Fibroblast of villous mesenchyme (primary cell): ENCODE results near the gene DENND4C. TPM values are rescaled to one million over a fixed set of nuclear protein-coding genes. Genes with fewer than 3 reads are reported as not detected.

ENCODE experiments used
- DNase-seq: peaks from one replicate; pipeline ENCODE4 v3.0.0-alpha.2; 2010; ENCODE audit warnings: low read depth
- H3K4me3 ChIP-seq: 2 replicates; pipeline ENCODE4 v1.5.1; 2011; ENCODE audit warnings: low read depth, mild to moderate bottlenecking, low read length
- total RNA-seq: library from RNA; depleted of rRNA; stranded (reverse); fragments of >200 nt; gene quantifications from 2 replicates; pipeline ENCODE4 v1.2.3, GENCODE V29; 2012
- TF ChIP-seq, protein P1 (sequence below): IDR thresholded peaks from 2 replicates; pipeline ENCODE4 v1.5.1; 2012; ENCODE audit warnings: low read depth, mild to moderate bottlenecking, low read length; ENCODE audit not compliant: insufficient read depth

Gene DENND4C
- total RNA-seq, 1 donor, result 70.0 TPM

DNA sequence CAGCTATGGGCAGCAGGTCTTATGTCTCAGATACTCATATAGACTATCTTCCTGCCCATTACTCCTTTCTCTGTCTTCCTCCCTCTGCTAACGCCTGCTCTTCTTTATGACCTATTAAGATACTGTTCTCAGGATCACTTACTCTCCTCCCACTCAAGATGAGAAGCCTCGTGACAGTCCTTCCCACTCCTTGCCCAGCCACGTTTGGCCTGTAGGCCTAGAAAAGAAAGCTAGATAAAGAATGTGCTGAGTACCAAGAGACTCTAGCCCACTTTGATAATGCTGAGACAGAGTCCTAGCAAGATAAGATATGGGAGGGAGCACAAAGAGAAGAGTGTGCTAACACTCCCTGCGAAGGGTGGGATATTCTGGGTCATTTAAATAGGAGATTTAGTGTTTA lies 6.8 kb upstream of the DENND4C start:
- TF ChIP-seq, protein P1, sequence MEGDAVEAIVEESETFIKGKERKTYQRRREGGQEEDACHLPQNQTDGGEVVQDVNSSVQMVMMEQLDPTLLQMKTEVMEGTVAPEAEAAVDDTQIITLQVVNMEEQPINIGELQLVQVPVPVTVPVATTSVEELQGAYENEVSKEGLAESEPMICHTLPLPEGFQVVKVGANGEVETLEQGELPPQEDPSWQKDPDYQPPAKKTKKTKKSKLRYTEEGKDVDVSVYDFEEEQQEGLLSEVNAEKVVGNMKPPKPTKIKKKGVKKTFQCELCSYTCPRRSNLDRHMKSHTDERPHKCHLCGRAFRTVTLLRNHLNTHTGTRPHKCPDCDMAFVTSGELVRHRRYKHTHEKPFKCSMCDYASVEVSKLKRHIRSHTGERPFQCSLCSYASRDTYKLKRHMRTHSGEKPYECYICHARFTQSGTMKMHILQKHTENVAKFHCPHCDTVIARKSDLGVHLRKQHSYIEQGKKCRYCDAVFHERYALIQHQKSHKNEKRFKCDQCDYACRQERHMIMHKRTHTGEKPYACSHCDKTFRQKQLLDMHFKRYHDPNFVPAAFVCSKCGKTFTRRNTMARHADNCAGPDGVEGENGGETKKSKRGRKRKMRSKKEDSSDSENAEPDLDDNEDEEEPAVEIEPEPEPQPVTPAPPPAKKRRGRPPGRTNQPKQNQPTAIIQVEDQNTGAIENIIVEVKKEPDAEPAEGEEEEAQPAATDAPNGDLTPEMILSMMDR, result no peak
- peak; percentile 37 for DNase-seq
- H3K4me3 ChIP-seq, result no peak overlapping the region

DNA sequence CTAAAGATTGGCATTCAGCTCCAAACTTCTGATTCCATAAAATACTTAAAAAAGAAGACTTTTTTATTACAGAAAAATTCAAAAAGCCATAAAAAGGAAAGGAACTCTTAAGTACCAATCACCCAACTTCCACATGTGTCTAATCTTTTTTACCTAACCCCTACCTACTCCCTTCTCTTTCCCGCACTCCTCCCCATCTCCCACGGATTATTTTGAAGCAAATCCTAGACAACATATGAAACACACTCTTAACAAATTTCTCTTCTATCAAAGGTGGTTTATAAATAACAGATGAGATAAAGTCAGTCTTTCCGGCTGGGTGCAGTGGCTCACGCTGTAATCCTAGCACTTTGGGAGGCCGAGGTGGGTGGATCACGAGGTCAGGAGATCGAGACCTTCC lies 5.9 kb upstream of the DENND4C start:
- H3K4me3 ChIP-seq, result no peak overlapping the region
- TF ChIP-seq, protein P1, result no peak
- DNase-seq, result no peak

DNA sequence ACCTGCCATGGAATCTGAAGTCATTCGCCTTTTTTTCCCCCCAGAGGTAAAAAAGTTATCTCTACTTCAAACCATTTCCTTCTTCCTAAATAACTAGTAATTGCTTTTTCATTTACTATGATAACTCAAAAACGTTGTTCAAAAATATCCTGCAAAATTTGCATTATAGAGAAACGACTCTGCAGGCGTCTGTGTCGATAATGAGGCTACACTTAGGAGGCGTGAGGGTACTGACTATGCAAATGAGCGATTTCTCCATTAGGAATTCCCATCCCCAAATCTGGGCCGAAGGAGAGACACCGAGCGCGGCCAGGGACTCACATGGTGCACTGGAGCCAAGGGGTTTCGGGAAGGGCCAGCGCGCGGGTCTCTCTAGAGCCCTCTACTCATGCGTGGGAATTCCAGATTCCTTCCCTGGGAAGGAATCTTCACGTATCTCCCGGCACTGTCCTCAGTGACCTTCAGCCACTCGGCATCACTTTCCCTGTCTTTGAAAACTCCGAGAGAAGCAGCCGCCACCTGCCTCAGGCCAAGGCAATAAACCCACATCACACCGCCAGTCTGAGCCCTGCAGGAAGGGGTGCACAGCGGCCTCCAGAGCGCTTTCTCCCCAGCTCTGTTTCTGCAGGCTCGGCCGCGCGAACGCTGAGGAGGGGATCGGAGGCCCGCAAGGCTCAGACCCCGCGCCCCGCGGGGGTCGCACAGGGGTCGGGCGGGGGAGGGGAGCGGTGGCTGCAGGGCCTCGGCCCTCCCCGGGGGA lies 718 bp upstream of the DENND4C start:
- DNase-seq, result peak; percentile 53
- TF ChIP-seq, protein P1, result peak; percentile 1

DNA sequence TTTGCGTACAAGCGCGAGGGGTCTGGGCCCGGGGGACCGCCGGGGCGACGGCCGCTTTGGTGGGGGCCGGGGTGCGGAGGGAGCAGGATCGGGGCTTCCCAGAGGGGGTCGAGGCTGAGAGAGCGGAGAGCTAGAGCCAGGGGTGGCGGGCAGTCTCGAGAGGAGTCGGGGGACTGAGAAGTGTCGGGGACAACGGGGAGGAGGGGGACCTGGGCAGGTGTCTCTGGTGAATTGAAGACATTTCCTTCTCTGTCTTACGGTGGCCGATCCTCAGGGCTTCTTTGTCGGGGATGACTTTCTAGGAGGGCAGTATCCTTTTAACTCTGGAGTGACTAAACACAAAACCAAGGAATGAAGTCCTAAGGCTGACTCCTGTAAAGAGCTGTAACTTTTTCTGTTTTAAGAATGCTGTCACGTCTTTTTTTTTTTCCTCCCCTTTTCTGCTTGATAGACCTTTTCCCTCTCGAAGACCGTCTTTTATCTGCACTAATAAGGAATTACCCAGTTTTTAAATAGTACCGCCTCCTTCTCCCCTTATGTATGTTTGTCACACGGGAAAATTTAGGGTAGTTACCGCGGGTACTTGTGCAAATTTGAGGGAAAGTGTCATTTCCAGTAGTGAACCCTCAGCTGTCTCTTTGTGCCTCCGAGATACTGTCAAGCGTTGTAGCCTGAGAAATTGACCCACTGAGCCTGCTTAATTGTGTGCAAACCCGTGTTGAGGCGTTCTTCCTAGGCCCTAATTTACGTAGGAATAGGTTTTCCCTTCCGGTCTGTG lies 822 bp downstream of the DENND4C start:
- DNase-seq, result peak; percentile 38
- TF ChIP-seq, protein P1, result no peak
- peak overlapping the region; percentile 89 for H3K4me3 ChIP-seq

More for the DNA sequence above, 718 bp upstream of the DENND4C start:
- peak overlapping the region; percentile 89 for H3K4me3 ChIP-seq

DNA sequence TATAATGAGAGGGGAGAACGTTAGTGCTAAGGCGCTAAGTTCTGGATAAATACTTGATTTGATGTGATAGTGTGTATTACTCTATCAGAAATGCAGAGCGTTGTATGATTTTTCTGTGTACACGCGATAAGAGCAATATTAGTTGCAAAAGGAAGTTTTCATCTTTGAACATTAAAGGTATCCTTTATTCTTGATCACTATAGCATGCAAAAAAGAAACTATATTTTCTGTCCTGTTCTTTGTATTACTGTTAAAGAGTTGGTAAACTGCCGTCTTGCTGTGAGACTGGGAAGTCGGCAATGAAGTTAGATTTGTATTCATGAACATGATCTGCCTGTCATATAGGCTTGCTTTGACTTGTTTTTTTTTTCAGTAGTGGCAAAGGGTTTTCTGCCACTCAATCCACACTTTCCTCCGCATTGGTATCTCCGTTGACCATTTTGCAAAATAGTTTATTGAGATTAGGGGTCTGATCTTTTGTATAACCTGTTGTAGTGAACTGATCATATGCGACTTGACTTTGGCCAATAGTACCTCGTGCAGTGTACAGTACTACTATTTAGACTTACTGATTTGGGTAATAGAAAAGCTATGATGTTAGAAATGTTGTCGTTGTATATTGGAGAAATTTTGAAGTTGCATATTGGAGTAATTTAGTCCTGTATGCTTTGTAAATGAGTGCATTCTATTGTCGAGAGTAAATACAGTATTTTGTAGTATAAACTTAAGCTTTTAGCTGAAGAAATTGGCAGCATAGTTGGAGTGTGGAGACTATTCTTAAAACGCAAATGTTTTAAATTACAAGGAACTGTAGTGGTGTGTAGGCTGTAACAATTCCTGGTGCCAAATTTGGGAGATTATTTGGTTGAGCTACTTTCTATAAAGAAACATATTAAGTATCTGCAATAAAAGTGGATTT lies 1.7 kb downstream of the DENND4C start:
- TF ChIP-seq, protein P1, result no peak
- H3K4me3 ChIP-seq, result peak overlapping the region; percentile 89
- DNase-seq, result peak; percentile 10

DNA sequence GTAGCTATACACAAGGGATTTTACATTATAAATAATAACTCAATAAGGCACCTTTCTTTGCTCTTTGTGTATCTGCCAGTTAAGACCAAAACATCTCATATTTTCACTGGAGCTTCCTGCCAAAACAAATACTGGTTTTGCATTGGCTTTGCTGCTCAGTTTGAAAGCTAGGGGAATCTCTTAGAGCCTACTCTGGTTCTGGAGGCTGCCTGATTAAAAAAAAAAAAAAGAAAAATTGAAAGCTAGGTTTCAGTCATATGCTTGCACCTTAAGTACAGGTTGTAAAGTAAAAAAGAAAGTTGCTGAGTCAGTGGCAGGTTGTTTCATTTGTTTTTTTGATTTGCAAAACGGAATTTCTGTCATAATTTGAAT lies 2.3 kb downstream of the DENND4C start:
- DNase-seq, result peak; percentile 31
- TF ChIP-seq, protein P1, result no peak
- peak overlapping the region; percentile 89 for H3K4me3 ChIP-seq
